Measurements from ENCODE around the gene DLK2.
"Not testable (repeated sequence)": the region's sequence is repeated elsewhere in the genome, so short reads cannot be mapped to it uniquely, and the experiment has no call there.

Gene DLK2, protein sequence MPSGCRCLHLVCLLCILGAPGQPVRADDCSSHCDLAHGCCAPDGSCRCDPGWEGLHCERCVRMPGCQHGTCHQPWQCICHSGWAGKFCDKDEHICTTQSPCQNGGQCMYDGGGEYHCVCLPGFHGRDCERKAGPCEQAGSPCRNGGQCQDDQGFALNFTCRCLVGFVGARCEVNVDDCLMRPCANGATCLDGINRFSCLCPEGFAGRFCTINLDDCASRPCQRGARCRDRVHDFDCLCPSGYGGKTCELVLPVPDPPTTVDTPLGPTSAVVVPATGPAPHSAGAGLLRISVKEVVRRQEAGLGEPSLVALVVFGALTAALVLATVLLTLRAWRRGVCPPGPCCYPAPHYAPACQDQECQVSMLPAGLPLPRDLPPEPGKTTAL

GRCh38 chr6:43455531-43456428, at the start of gene DLK2:
TSS of gene DLK2 (minus strand) at chr6:43455548. CDS start at chr6:43454825, 723 bp downstream.
- DNase-seq = peak; percentile 30 to 42

- no peak for DNase-seq
These were observed 48.1 kb upstream of the DLK2 start for GRCh38 chr6:43503443-43503842.

- no peak for DNase-seq
These were observed 47.3 kb upstream of the DLK2 start for GRCh38 chr6:43502666-43503065.

GRCh38 chr6:43500921-43501320, 45.6 kb upstream of the DLK2 start:
- no peak for DNase-seq

GRCh38 chr6:43499028-43499815, 43.9 kb upstream of the DLK2 start:
- DNase-seq = no peak

DNA sequence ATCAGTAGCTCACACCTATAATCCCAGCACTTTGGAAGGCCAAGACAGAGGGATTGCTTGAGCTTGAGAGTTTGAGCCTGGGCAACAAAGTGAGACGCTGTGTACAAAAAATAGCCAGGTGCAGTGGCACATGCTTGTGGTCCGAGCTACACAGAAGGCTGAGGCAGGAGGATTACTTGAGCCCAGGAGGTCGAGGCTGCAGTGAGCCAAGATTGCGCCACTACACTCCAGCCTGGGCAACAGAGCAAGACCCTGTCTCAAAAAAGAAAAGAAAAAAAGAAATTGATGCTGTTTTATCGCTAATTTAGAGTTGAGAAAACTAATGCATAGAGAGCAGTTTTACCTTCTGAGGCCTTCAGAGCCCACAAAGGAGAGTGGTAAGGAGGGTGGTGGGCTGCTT, 42.9 kb upstream of the DLK2 start:
- DNase-seq = not testable (repeated sequence)

- no peak for DNase-seq
These were observed 42.3 kb upstream of the DLK2 start for GRCh38 chr6:43497689-43498088.

DNA sequence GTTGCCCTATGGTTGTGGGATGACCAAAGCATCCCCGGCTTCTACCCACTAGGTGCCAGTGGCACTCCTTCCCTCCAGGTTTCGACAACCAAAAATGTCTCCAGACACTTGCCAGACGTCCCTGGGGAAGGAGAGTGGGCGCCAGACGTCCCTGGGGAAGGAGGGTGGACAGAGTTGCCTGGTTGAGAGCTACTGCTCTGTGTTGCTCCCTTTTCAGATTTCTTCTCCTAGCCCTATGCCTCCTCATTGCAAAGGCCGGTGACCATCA, 41.7 kb upstream of the DLK2 start:
- DNase-seq = no peak

DNA sequence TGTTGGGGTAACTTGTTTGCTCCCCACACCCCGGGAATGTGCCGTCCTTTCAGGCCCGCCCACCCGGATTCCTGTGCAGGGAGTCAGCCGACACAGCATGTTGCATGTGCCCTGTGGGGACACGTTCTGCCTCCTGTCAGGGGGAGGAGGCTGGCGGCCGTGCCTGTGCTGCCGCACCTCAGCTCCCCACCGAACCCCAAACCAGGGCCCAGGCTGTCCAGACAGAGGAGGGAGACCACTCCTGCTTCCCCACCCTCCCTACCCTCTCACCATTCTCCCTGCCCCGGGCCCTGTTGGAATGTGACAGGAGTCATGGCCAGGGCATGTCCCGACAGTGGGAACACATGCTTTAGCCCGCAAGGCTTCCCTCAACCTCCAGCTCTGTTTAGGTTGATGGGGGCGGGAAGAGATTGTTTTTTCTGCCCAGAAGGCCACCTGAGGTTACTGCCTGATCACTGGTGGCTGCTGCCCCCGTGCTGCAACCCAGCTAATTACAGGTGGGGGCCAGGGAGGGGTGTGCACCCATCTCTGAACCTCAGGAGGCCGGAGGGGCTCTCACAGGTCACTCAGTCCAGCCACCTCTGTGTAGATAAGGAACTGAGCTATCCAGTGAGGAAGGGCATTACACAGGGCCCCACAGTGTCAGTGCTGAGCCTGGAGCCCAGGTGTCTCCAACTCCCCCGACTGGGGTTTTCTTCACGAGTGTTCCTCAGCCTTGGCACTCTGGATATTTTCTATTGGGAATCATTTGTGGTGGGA, 41.2 kb upstream of the DLK2 start:
- DNase-seq = peak in 1 of 2 donors; percentile 31

- peak in 1 of 2 donors; percentile 47 for DNase-seq
These were observed 40.1 kb upstream of the DLK2 start for GRCh38 chr6:43495409-43495941.

DNA sequence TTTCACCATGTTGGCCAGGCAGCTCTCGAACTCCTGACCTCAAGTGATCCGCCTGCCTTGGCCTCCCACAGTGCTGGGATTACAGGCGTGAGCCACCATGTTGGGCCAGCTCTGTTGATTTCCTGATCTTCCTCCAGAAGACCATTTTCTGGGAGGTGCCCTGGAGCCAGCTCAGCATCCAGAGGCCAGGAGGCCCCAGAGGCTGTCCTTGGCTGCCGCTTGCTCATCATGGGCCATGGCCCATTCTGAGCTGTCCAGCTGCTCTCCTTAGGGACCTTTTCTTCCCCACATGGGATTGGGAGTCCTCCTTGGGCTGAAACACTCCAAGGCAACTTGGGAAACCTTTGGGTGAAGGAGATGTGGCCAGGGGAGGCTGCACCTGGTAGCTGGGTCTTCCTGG, 39.4 kb upstream of the DLK2 start:
- no peak for DNase-seq

DNA sequence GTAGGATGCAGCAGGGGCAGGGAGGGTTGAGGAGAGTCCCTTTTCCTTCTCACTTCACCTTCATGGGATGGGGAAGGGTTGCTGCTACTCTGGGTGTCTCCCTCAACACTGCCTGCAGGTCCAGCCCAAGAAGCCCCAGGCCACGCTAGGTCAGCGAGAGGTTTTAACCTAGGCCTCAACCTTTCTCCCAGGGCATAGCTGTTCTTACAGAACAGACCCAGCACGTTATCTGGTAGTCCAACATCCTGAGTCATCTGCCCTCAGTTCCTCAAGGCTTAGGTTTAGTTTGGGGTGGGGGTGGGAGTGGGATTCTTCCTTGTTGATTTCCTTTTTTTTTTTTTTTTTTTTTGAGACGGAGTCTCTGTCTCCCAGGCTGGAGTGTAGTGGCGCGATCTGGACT, 39.0 kb upstream of the DLK2 start:
- DNase-seq = no peak

GRCh38 chr6:43493833-43494232, 38.5 kb upstream of the DLK2 start:
- no peak for DNase-seq

GRCh38 chr6:43493230-43493629, 37.9 kb upstream of the DLK2 start:
- DNase-seq = no peak

DNA sequence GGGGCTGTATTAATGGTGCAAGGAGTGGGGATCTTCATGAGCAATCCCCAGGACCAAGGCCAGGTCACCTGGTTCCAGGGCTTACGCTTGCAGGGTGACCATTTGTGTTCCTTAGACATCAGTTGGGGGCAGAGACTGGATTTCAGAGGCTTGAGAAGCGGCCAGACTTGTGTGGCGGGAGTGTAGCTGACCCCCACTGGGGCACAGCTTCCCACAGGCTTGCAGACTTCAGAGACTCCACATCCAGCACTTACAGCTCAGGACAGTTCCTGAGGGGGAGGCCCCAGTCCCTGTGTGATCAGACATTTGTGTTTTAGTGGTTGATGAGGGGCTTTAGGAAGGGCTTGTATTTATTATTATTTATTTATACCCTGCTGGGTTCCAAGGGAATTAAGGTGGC, 37.3 kb upstream of the DLK2 start:
- DNase-seq = no peak

DNA sequence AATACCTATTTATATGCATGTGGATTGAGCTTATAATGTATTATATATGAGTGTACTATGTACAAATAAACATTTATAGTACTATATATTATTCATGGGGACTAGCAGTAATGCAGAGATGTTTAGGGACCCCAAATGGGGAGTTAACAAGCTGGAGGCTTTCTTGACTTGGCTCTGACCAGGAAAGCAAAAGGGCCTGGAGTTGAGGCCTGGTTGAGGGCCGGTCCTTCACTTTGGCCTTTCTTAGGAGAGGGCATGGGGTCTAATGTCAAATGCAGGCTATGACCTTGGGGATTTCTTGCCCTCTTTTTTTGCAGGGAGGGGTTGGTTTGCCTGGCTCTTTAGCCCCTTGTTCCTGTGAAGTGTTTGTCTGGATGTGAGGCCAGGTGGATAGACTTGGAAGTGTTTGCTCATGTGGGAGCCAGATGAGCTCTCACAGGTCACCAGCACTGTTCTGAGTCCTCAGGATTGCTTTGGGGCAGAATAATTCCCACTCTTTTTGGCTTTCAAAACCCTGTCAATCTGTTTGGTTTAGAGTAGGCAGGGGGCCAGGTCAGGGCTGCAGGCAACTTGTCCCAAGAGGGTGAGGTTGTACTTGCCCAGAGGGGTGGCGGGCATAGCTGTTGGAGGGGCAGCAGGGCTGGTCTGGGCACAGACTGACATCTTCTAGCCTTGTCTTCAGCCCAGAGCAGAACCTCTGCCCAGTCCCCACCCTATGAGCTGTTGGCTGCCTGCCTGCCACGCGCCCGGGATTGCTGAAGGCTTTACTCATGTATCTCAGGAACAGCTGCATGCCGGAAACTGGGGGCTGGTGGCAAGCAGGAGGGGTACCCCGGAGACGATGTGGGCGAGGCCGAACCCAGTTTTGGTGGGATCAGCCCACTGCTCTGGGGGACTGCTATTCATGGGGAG, 36.7 kb upstream of the DLK2 start:
- DNase-seq = no peak

- no peak for DNase-seq
These were observed 35.2 kb upstream of the DLK2 start for GRCh38 chr6:43490523-43490939.

- no peak for DNase-seq
These were observed 34.1 kb upstream of the DLK2 start for GRCh38 chr6:43489277-43490072.

DNA sequence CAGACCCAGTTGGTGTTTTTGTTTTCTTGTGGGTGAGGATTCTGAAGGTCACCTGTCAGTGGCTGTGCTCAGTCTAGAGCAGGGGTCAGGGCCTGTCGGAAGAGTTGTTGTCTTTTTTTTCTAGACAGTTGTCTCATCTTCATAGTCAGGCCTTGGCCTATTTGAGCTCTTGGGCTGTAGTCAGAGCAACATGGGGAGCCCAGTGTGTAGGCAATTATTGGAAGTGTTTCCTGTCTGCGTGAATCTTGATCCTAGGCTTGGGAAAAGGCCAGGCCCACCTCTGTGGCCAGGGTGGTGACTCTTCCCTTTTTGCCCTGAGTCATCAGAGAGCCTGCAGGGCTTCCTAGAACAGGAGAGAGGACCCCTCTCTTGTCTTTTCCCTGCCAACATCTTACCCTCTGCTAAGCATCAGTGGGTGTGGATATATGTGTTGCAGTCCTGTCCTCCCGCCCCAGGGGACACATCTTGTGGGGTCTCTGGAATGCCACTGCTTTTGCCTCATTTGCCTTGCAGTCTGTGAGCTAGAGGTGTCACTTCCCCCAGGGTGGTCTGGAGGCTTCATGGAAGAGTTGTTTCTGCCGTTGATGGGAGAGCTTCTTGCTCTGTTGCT, 33.4 kb upstream of the DLK2 start:
- DNase-seq = no peak

Data from CD4-positive, alpha-beta T cell treated with Interleukin-4 for 1 hour (primary cell).